ENCODE data around the gene IMMP2L.

IMMP2L gene

GRCh38 chr7:111388912-111389311 lies 173.4 kb downstream of the IMMP2L start:
- DNase-seq, result no peak

DNA sequence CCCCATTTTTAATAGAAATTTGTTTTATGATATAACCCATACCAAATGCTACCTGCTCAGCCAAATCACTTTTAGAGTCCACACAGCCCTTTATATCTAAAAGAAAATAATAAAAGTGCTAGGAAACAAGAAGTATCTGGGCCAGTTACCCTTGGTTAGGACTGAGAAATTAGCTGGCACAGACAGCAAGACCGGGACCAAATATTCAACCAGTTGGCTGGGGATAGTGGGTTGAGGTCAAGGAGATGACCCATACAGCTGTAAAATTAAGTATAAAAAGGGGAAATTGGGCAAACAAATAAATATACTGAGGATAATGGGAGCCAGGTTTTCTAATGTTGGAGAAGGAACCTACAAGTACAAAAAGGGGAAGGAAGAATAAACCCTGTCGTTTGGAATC lies 174.3 kb downstream of the IMMP2L start:
- DNase-seq, result no peak

- DNase-seq, result no peak
Observed at GRCh38 chr7:111384065-111384891, 178.0 kb downstream of the IMMP2L start.

GRCh38 chr7:111383133-111383532 lies 179.2 kb downstream of the IMMP2L start:
- DNase-seq, result no peak

- no peak for DNase-seq
Observed at GRCh38 chr7:111381590-111381989, 180.7 kb downstream of the IMMP2L start.

- DNase-seq, result no peak
Observed at GRCh38 chr7:111380945-111381344, 181.3 kb downstream of the IMMP2L start.

GRCh38 chr7:111374027-111374426 lies 188.3 kb downstream of the IMMP2L start:
- no peak for DNase-seq

DNA sequence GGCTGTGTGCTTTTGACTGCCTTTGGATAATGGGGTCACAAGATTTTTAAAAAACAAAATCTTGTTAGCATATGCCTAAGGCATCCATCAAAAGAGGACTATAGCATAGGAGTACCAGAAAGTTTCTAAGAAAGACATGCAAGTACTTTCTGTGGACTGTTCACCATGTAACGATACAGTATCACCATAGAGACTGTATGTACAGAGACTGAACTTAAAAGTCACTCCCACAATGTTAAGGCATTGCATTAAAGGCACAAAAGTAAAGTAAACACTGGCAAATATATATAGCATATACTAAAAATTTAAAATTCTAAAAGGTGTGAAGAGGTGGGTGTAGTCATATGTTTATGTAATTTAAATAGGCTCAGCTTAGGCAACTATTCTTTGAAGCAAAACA lies 190.9 kb downstream of the IMMP2L start:
- DNase-seq, result no peak

DNA sequence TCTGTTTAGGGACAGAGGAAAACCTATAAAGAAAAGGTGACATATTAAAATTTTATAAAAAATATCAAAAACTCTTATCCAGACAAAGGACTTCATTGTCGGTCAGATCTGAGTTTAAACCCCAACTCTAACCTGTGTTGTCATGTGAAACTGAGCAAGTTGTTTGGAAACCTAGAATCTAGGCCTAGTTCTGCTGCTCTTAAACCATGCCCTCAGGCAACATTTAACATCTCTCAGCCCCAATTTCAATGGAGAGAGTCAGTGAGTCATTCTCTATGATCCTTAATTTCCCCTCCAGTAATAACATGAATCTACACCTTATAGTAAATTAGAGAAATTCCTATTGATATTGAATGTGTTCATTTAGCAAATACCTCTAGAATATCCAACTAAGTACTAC lies 192.3 kb downstream of the IMMP2L start:
- no peak for DNase-seq

GRCh38 chr7:111368381-111369065 lies 193.8 kb downstream of the IMMP2L start:
- DNase-seq, result no peak

- no peak for DNase-seq
Observed at GRCh38 chr7:111364413-111364812, 197.9 kb downstream of the IMMP2L start.

- no peak for DNase-seq
Observed at GRCh38 chr7:111363099-111363498, 199.2 kb downstream of the IMMP2L start.

DNA sequence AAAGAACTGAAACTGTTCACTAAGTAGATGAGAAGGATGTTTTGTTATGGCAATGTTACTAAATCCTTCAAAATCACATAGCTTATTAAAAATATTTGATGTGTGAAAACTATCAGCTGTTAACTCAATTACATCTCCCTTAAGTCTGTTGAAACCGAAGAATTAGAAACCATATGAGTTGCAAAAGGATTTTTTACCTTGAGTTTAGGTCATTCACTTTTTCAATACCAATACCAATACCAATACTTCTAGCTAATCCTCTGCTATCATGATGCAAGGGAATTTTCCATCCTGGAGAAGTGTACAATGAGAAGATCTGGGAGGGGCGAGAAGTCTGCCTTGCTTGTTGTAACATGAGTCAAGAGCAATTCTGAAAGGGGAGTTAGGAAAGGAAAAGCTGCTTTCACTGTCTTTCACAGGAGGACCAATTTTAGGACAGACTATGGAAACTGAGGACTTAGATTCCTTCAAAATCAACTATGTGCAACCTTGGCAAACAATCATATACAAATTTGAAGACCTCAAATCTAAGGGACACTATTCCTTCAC lies 199.7 kb downstream of the IMMP2L start:
- DNase-seq, result no peak

GRCh38 chr7:111358915-111359314 lies 203.4 kb downstream of the IMMP2L start:
- no peak for DNase-seq

DNA sequence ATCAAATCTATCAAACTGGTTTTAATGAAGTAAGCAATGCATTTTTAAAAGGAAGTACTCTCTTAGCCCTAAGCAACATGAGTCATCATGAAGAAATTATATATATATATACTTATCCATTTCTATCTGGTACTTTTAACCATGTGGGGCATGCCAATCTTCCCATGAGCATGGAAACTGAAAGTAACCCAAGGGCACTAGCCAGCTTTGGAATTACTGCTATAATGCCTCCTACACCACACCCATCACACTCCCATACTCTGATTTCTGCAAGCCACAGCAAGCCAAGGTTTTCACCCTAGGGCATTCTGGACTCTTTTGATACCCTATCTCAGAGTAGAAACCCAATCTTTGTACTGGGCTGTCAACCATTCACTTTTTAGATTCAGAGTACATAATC lies 204.6 kb downstream of the IMMP2L start:
- no peak for DNase-seq

DNA sequence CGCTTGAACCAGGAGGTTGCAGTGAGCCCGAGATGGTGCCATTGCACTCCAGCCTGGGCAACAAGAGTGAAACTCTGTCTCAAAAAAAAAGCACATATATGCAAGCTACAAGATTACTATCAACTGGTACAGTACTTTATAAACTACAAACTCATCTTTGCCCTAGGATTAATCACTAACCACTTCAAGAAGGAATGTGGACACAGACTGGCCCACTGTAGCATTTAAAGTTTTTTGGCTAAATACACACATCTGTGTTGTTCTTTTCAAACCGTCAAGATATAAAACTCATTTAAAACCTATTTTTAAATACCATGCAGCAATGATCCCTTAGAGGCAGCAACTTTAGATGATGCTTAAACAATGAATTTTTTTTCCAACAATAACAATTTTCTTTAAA lies 205.4 kb downstream of the IMMP2L start:
- DNase-seq, result no peak

DNA sequence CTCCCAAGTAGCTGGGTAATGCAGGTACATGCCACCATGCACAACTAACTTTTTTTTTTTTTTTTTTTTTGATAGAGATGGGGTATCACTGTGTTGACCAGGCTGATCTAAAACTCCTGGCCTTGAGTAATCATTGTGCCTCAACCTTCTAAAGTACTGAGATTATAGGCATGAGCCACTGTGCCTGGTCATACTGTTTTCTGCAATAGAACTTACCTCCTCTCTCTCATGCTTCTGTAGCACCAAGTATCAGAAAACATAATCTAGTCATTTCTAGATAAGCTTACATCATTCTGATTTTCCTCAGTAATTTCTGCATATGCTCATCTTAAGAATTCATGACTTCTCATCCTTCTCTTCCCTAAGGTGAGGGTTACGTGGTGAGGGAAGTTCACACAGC lies 210.0 kb downstream of the IMMP2L start:
- DNase-seq, result no peak

GRCh38 chr7:111346219-111346618 lies 216.1 kb downstream of the IMMP2L start:
- DNase-seq, result no peak

- no peak for DNase-seq
Observed at GRCh38 chr7:111343017-111343416, 219.3 kb downstream of the IMMP2L start.

GRCh38 chr7:111339006-111339405 lies 223.3 kb downstream of the IMMP2L start:
- no peak for DNase-seq

GRCh38 chr7:111333010-111333409 lies 229.3 kb downstream of the IMMP2L start:
- no peak for DNase-seq

DNA sequence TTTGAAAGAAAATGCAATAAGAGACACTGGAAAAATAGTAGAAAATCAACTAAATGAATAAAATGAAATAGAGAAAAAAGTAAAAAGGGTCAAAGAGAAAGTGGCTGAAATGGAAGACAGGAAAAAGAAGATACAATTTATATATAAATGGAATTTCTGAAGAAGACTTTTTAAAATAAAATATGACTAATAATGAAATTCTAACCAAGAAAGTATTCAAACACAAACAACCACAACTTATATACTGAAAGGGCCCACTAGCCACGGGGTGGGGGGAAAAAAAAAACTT lies 232.1 kb downstream of the IMMP2L start:
- DNase-seq, result no peak

GRCh38 chr7:111329367-111330234 lies 232.7 kb downstream of the IMMP2L start:
- DNase-seq, result no peak

Measured in hippocampal formation (tissue), 2 donors.